A673 (cell line): Measurements from ENCODE around the gene FAM167B.

Experiments used
- EZH2 ChIP-seq: fragments of 200-600 bp; sonication (generic); IDR thresholded peaks from 2 replicates; pipeline ENCODE4 v1.6.1; 2017; ENCODE audit warnings: borderline replicate concordance, low read depth, mild to moderate bottlenecking, mixed read lengths, antibody characterized with exemption, low read length; ENCODE audit not compliant: poor library complexity, severe bottlenecking
- TF ChIP-seq, protein P1 (sequence below): fragments of 300-800, 200-600 bp; sonication (generic); conservative IDR thresholded peaks from 2 replicates; pipeline ENCODE4 v1.5.1; 2017; ENCODE audit warnings: low read depth, mild to moderate bottlenecking, antibody characterized with exemption, low read length, moderate library complexity, mixed read lengths

DNA sequence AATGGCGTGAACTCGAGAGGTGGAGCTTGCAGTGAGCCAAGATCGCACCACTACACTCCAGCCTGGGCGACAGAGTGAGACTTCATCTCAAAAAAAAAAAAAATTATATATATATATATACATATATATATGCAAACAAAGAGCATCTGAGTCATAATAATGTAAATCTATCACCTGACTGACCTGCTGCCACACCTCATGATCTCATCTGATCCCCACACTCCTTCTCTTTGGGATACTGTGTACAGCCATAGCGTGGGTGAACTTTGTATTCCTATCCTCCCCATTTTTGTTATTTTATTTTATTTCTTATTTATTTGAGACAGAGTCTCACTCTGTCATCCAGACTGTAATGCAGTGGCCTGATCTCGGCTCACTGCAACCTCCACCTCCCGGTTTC, 42.2 kb downstream of the FAM167B start:
- TF ChIP-seq, protein P1, sequence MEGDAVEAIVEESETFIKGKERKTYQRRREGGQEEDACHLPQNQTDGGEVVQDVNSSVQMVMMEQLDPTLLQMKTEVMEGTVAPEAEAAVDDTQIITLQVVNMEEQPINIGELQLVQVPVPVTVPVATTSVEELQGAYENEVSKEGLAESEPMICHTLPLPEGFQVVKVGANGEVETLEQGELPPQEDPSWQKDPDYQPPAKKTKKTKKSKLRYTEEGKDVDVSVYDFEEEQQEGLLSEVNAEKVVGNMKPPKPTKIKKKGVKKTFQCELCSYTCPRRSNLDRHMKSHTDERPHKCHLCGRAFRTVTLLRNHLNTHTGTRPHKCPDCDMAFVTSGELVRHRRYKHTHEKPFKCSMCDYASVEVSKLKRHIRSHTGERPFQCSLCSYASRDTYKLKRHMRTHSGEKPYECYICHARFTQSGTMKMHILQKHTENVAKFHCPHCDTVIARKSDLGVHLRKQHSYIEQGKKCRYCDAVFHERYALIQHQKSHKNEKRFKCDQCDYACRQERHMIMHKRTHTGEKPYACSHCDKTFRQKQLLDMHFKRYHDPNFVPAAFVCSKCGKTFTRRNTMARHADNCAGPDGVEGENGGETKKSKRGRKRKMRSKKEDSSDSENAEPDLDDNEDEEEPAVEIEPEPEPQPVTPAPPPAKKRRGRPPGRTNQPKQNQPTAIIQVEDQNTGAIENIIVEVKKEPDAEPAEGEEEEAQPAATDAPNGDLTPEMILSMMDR: no peak
- no peak for TF ChIP-seq EZH2
